Transverse colon (tissue), 4 donors: ENCODE results near the gene ANKRD11. TPM values are rescaled to one million over a fixed set of nuclear protein-coding genes. Genes with fewer than 3 reads are reported as not detected.

Source experiments
- DNase-seq: peaks from one replicate; pipeline ENCODE4 v3.0.0-alpha.2; 2019
- H3K27ac ChIP-seq, 4 donors: fragments of 200-600 bp; sonication (generic); 2 replicates each; pipeline ENCODE4 v1.5.1; 2016 to 2018; ENCODE audit warnings: inconsistent platforms in 4 of 4
- H3K27me3 ChIP-seq: fragments of 200-600 bp; sonication (generic); 2 replicates; pipeline ENCODE4 v1.5.1; 2017; ENCODE audit warnings: inconsistent platforms
- H3K36me3 ChIP-seq, 4 donors: fragments of 200-600 bp; sonication (generic); 2 replicates each; pipeline ENCODE4 v1.5.1; 2017 to 2019; ENCODE audit warnings: inconsistent platforms in 4 of 4
- H3K4me1 ChIP-seq, 4 donors: fragments of 200-600 bp; sonication (generic); 2 replicates each; pipeline ENCODE4 v1.5.1; 2017 to 2020; ENCODE audit warnings: inconsistent platforms in 4 of 4
- H3K4me3 ChIP-seq, 4 donors: fragments of 200-600 bp; sonication (generic); 1 replicate in 1 of 4; 2 replicates in 3 of 4; pipeline versions ENCODE4 v1.5.1 to v1.6.1; 2017 to 2019; ENCODE audit warnings: inconsistent platforms in 4 of 4
- H3K9me3 ChIP-seq, 2 donors: fragments of 200-600 bp; sonication (generic); 2 replicates each; pipeline ENCODE4 v1.5.1; 2017 to 2019; ENCODE audit warnings: inconsistent platforms in 2 of 2
- CTCF ChIP-seq, 5 experiments: fragments of 200-600 bp in 3 of 5; fragments of 450-650 bp in 2 of 5; sonication (generic) in 3 of 5; IDR thresholded peaks; 1 replicate in 2 of 5; 2 replicates in 3 of 5; pipeline ENCODE4 v1.5.1; 2016 to 2017; ENCODE audit warnings: antibody characterized with exemption in 5 of 5, inconsistent platforms in 3 of 5, mild to moderate bottlenecking in 2 of 5, moderate library complexity in 1 of 5
- EP300 ChIP-seq: sonication (generic); formaldehyde crosslinking; IDR thresholded peaks from one replicate; pipeline ENCODE4 v1.6.1; 2017; ENCODE audit warnings: antibody characterized with exemption, low read depth
- POLR2A ChIP-seq: fragments of 450-650 bp; IDR thresholded peaks from one replicate; pipeline ENCODE4 v1.6.1; 2016; ENCODE audit warnings: antibody characterized with exemption, mild to moderate bottlenecking, moderate library complexity
- POLR2AphosphoS5 ChIP-seq, 3 donors: sonication (generic); formaldehyde crosslinking; IDR thresholded peaks; one replicate each; pipeline ENCODE4 v1.6.1; 2016; ENCODE audit warnings: antibody characterized with exemption in 3 of 3
- WGBS, 2 donors: methylation state at CpG; one replicate each; pipeline ENCODE4 v1.1.5; 2018; ENCODE audit warnings: low coverage in 1 of 2; 5-methylcytosine and 5-hydroxymethylcytosine counted together
- in situ Hi-C, 4 donors: fragments of 200-750 bp; cut with MboI; loops; one replicate each; pipeline versions ENCODE4 v1.15.0 to v1.15.1; 2017; ENCODE audit warnings: low sequenced_read_pairs in 3 of 4, low pct_ligation_motif_present in 1 of 4, low pct_unique_long_range_greater_than_20kb in 1 of 4
- intact Hi-C: fragments of 100-400 bp; cut with DNase I; formaldehyde crosslinking; loops from one replicate; pipeline ENCODE4 v1.15.1; 2023; ENCODE audit warnings: low total_unique reads
- total RNA-seq, 4 donors: library from RNA; depleted of rRNA; stranded (reverse); fragments of >200 nt; gene quantifications; one replicate each; pipeline ENCODE4 v1.1.0, GENCODE V29; 2016

Gene ANKRD11
- total RNA-seq, 4 donors from 2014 or later, result 109 to 281 (median 142) TPM

- no peak for TF ChIP-seq EP300
- TF ChIP-seq CTCF (IDR thresholded peaks at IDR 0.05), result no peak
- no peak for TF ChIP-seq POLR2AphosphoS5 (IDR thresholded peaks at IDR 0.05)
- TF ChIP-seq POLR2A, result no peak
- no peak for DNase-seq
- no peaks in the 10 kb centered on the region for H3K9me3 ChIP-seq
- intact Hi-C loops, result no loop called here
- H3K27me3 ChIP-seq, result no peaks in the 10 kb centered on the region
- H3K27ac ChIP-seq, result no peak overlapping the region
- H3K4me3 ChIP-seq, result no peak overlapping the region
- 80 to 94% methylated on average over 5 to 6 of the region's 6 CpGs for WGBS, 2 donors
- H3K4me1 ChIP-seq, result peaks cover 52 to 87% (median 59%) of the 10 kb centered on the region in 4 donors
- no peaks in the 10 kb centered on the region for H3K36me3 ChIP-seq
- in situ Hi-C loops, result no loop called here
Measured at GRCh38 chr16:89446975-89447293, 43.4 kb downstream of the ANKRD11 start.

GRCh38 chr16:89446136-89446974, 44.0 kb downstream of the ANKRD11 start:
- 72 to 100% methylated on average over 1 to 15 of the region's 15 CpGs for whole genome bisulfite sequencing, 2 donors
- intact Hi-C loops (no loop called here), in situ Hi-C loops (no loop called here)
- TF ChIP-seq EP300, result no peak
- no peak for TF ChIP-seq POLR2A
- no peak for TF ChIP-seq POLR2AphosphoS5 (IDR thresholded peaks at IDR 0.05)
- TF ChIP-seq CTCF (IDR thresholded peaks at IDR 0.05), result no peak
- Histone ChIP-seq H3K36me3 (no peaks in the 10 kb centered on the region), H3K4me1 (peaks cover 52 to 88% (median 61%) of the 10 kb centered on the region in 4 donors), H3K9me3 (no peaks in the 10 kb centered on the region), H3K27me3 (no peaks in the 10 kb centered on the region), H3K4me3 (no peak overlapping the region), H3K27ac (no peak overlapping the region)
- DNase-seq, result no peak

GRCh38 chr16:89445166-89445565, 45.2 kb downstream of the ANKRD11 start:
- Histone ChIP-seq H3K27ac (no peak overlapping the region), H3K9me3 (no peaks in the 10 kb centered on the region), H3K27me3 (no peaks in the 10 kb centered on the region), H3K4me1 (peaks cover 59 to 89% (median 66%) of the 10 kb centered on the region in 4 donors), H3K36me3 (no peaks in the 10 kb centered on the region), H3K4me3 (no peak overlapping the region)
- in situ Hi-C loops, result no loop called here
- DNase-seq, result no peak
- TF ChIP-seq CTCF (IDR thresholded peaks at IDR 0.05), result no peak
- no peak for TF ChIP-seq POLR2A
- no peak for TF ChIP-seq POLR2AphosphoS5 (IDR thresholded peaks at IDR 0.05)
- intact Hi-C loops, result no loop called here
- WGBS, 2 donors, result 69% methylated on average over 5 of the region's 5 CpGs; no CpG with 5 or more reads in 1 of the 2 donors

- H3K9me3 ChIP-seq, result no peaks in the 10 kb centered on the region
- peak overlapping the region in 3 of 4 donors; percentile 39 to 69 (median 55) for H3K27ac ChIP-seq
- H3K4me1 ChIP-seq, result peaks cover 63 to 89% (median 68%) of the 10 kb centered on the region in 4 donors
- 39 to 40% methylated on average over 1 to 3 of the region's 3 CpGs for WGBS, 2 donors
- H3K4me3 ChIP-seq, result no peak overlapping the region
- DNase-seq, result no peak
- H3K36me3 ChIP-seq, result no peaks in the 10 kb centered on the region
- no peaks in the 10 kb centered on the region for H3K27me3 ChIP-seq
- intact Hi-C loops, result no loop called here
- in situ Hi-C loops, result no loop called here
- TF ChIP-seq POLR2AphosphoS5 (IDR thresholded peaks at IDR 0.05) (no peak), CTCF (IDR thresholded peaks at IDR 0.05) (no peak)
Measured at GRCh38 chr16:89444728-89445127, 45.6 kb downstream of the ANKRD11 start.
